ENCODE data around the gene RB1.

RB1 gene

GRCh38 chr13:48311223-48311622 is 7.7 kb downstream of the RB1 start:
- DNase-seq (ENCODE audit: low read depth), result peak; percentile 69
- H3K4me3 ChIP-seq (ENCODE audit: low read length), result no peak overlapping the region
- TF ChIP-seq, protein P1, sequence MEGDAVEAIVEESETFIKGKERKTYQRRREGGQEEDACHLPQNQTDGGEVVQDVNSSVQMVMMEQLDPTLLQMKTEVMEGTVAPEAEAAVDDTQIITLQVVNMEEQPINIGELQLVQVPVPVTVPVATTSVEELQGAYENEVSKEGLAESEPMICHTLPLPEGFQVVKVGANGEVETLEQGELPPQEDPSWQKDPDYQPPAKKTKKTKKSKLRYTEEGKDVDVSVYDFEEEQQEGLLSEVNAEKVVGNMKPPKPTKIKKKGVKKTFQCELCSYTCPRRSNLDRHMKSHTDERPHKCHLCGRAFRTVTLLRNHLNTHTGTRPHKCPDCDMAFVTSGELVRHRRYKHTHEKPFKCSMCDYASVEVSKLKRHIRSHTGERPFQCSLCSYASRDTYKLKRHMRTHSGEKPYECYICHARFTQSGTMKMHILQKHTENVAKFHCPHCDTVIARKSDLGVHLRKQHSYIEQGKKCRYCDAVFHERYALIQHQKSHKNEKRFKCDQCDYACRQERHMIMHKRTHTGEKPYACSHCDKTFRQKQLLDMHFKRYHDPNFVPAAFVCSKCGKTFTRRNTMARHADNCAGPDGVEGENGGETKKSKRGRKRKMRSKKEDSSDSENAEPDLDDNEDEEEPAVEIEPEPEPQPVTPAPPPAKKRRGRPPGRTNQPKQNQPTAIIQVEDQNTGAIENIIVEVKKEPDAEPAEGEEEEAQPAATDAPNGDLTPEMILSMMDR (IDR thresholded peaks at IDR 0.05; ENCODE audit: insufficient read depth, low read depth, low read length, missing control alignments), result no peak

- TF ChIP-seq, protein P1 (IDR thresholded peaks at IDR 0.05; ENCODE audit: insufficient read depth, low read depth, low read length, missing control alignments), result no peak
- DNase-seq (ENCODE audit: low read depth), result no peak
- H3K4me3 ChIP-seq (ENCODE audit: low read length), result no peak overlapping the region
Observed at GRCh38 chr13:48315969-48316650, 12.6 kb downstream of the RB1 start.

DNA sequence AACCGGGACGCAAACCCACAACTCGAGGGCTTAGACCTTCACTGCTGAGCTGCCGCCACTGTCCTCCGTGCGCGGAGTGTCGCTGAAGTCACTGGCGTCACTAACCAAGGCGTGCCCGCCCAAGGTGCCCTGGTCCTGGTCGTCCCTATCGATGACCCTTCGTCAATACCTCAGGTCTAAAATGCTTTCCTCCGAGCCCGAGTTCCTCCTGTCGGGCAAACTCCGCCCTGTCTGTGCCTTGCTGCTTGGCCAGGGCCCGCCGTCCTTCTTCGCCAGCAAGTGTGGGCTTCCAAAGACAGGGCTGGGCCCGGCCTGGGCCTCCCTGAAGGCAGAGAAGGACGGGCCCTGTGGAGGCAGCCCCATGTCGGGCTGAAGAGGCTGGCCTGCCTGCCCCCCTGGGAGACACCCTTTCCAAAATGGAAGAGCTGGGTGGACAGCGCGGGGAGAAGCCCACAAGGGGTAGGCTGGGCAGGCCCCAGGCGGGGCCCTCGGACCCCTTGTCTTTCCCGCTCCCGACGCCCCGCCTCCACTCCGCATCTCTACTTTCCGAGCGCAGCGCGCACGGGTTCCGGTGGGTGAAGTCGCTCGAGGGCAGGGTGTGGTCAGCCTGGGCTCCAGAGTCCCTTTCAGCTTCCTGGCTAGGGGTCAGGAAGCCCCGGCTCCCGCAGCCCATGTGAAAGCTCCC is 13.4 kb downstream of the RB1 start:
- TF ChIP-seq, protein P1 (IDR thresholded peaks at IDR 0.05; ENCODE audit: insufficient read depth, low read depth, low read length, missing control alignments), result no peak
- DNase-seq (ENCODE audit: low read depth), result no peak
- no peak overlapping the region for H3K4me3 ChIP-seq (ENCODE audit: low read length)

- DNase-seq (ENCODE audit: low read depth), result no peak
- H3K4me3 ChIP-seq (ENCODE audit: low read length), result no peak overlapping the region
- TF ChIP-seq, protein P1 (IDR thresholded peaks at IDR 0.05; ENCODE audit: insufficient read depth, low read depth, low read length, missing control alignments), result no peak
Observed at GRCh38 chr13:48317511-48318376, 14.2 kb downstream of the RB1 start.

GRCh38 chr13:48318377-48318811 is 14.8 kb downstream of the RB1 start:
- H3K4me3 ChIP-seq (ENCODE audit: low read length), result no peak overlapping the region
- no peak for DNase-seq (ENCODE audit: low read depth)
- TF ChIP-seq, protein P1 (IDR thresholded peaks at IDR 0.05; ENCODE audit: insufficient read depth, low read depth, low read length, missing control alignments), result no peak

- no peak for DNase-seq (ENCODE audit: low read depth)
- TF ChIP-seq, protein P1 (IDR thresholded peaks at IDR 0.05; ENCODE audit: insufficient read depth, low read depth, low read length, missing control alignments), result no peak
- H3K4me3 ChIP-seq (ENCODE audit: low read length), result no peak overlapping the region
Observed at GRCh38 chr13:48318821-48319511, 15.4 kb downstream of the RB1 start.
